ENCODE results near the gene GNB1L.

DNA sequence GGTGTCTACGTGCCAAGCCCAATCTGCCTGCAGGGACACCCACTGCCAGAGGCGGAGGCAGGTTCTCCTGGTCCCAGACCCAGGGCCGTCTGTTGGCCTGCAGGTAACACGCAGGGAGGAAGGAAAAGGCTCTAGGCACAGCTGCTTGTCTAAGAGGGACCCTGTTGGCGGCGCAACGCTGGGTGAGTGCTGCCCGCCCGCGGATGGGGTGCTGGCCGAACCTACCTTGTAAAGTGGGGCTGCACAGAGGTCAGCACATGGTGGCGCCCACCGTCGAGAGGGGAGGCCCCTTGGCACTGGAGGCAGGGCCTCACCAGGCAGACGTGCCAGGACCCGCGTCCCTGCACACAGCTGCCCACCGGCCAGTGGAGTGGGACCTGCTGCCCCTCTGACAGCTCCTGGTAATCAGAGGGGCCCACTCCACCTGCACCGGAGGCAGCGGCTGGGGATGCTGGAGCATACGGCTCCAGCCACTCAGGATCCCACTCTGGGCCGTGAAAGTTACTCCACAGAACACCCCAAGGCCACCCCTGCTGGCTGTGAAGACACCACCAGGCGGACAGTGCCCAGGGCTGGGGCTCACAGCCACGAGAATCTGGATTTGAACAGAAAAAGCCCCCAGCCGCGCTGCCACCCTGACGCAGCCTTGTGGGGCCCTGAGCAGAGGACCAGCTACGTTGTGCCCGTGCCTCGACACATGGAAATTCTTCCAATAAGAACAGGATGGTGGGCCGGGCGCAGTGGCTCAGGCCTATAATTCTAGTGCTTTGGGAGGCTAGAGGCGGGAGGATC is 70.1 kb downstream of the GNB1L start:
- TF ChIP-seq CTCF (IDR thresholded peaks at IDR 0.05; ENCODE audit: low read depth, low read length) (no peak), EZH2phosphoT487 (IDR thresholded peaks at IDR 0.05; ENCODE audit: low read depth) (no peak)
